B cell (primary cell): Measurements from ENCODE around the gene GATAD2A. TPM values are rescaled to one million over a fixed set of nuclear protein-coding genes. Genes with fewer than 3 reads are reported as not detected.
"Not testable (repeated sequence)": the region's sequence is repeated elsewhere in the genome, so short reads cannot be mapped to it uniquely, and the experiment has no call there.

Experiments used
- ATAC-seq: fragments of 200-7000 bp; cut with Tn5 transposase; one replicate; pipeline ENCODE4 v1.10.0; 2021; ENCODE audit warnings: low read depth, mild to moderate bottlenecking, moderate number of reproducible peaks, moderate library complexity
- CTCF ChIA-PET: fragments of 350-600 bp; sonication (Branson Sonifier 250); formaldehyde crosslinking; loops from one replicate; lab custom pipeline; 2021; ENCODE audit warnings: antibody characterized with exemption, inconsistent platforms; lab: Charles Lee
- POLR2A ChIA-PET: fragments of 350-600 bp; sonication (Branson Sonifier 250); formaldehyde crosslinking; loops from one replicate; lab custom pipeline; 2021; ENCODE audit warnings: antibody characterized with exemption; lab: Charles Lee
- DNase-seq: peaks from one replicate; pipeline ENCODE4 v3.0.0; 2013
- H2AFZ ChIP-seq: 2 replicates; pipeline ENCODE4 v1.6.1; 2012; ENCODE audit warnings: mild to moderate bottlenecking, low read depth, low read length; ENCODE audit not compliant: insufficient read depth, poor library complexity, severe bottlenecking
- H3K27ac ChIP-seq, 2 donors: 1 replicate in 1 of 2; 2 replicates in 1 of 2; pipeline ENCODE4 v1.5.1; 2012 to 2013; ENCODE audit warnings: low read length in 2 of 2, mild to moderate bottlenecking in 2 of 2, moderate library complexity in 1 of 2
- H3K27me3 ChIP-seq, 4 experiments: fragments of 200-600 bp in 1 of 4; sonication (generic) in 1 of 4; replicated peaks in 1 of 4; 1 replicate in 2 of 4; 2 replicates in 2 of 4; pipeline versions ENCODE4 v1.6.1 to v1.7.0; 2013 to 2016; ENCODE audit warnings: low read length in 3 of 4, mild to moderate bottlenecking in 2 of 4, mixed read lengths in 1 of 4, moderate library complexity in 1 of 4; ENCODE audit not compliant: insufficient read depth in 4 of 4, control insufficient read depth in 3 of 4; ENCODE audit errors: control extremely low read depth in 1 of 4
- H3K36me3 ChIP-seq, 2 experiments: replicated peaks in 1 of 2; 1 replicate in 1 of 2; 2 replicates in 1 of 2; pipeline versions ENCODE4 v1.6.1 to v1.7.1; 2013; ENCODE audit warnings: low read length in 1 of 2; ENCODE audit not compliant: insufficient read depth in 2 of 2, control insufficient read depth in 1 of 2; ENCODE audit errors: control extremely low read depth in 1 of 2, extremely low read depth in 1 of 2
- H3K4me1 ChIP-seq, 2 donors: fragments of 200-600 bp in 1 of 2; sonication (generic) in 1 of 2; 1 replicate in 1 of 2; 2 replicates in 1 of 2; pipeline versions ENCODE4 v1.5.1 to v1.6.1; 2013 to 2017; ENCODE audit warnings: low read length in 2 of 2; ENCODE audit not compliant: control insufficient read depth in 2 of 2, insufficient read depth in 2 of 2
- H3K4me2 ChIP-seq: replicated peaks from 2 replicates; pipeline ENCODE3; 2012; ENCODE audit warnings: mild to moderate bottlenecking, low read depth, low read length; ENCODE audit not compliant: poor library complexity, severe bottlenecking
- H3K4me3 ChIP-seq, 5 experiments: fragments of 200-600 bp in 1 of 5; sonication (generic) in 1 of 5; 1 replicate in 3 of 5; 2 replicates in 2 of 5; pipeline versions ENCODE4 v1.5.1 to v1.7.0; 2011 to 2016; ENCODE audit warnings: low read length in 4 of 5, mild to moderate bottlenecking in 4 of 5, low read depth in 2 of 5, control low read depth in 1 of 5, moderate library complexity in 1 of 5; ENCODE audit not compliant: insufficient read depth in 1 of 5; ENCODE audit errors: control extremely low read depth in 1 of 5, extremely low read depth in 1 of 5
- H3K79me2 ChIP-seq: fragments of 200-600 bp; sonication (generic); one replicate; pipeline ENCODE4 v1.6.0; 2016; ENCODE audit warnings: low read length; ENCODE audit not compliant: control insufficient read depth, insufficient read depth
- H3K9ac ChIP-seq: fragments of 200-600 bp; sonication (generic); 2 replicates; pipeline ENCODE4 v1.6.1; 2017; ENCODE audit warnings: mild to moderate bottlenecking, low read length, moderate library complexity
- H3K9me3 ChIP-seq, 3 donors: one replicate each; pipeline versions ENCODE4 v1.6.1 to v1.7.1; 2013; ENCODE audit warnings: low read length in 2 of 3; ENCODE audit not compliant: control insufficient read depth in 2 of 3, insufficient read depth in 1 of 3; ENCODE audit errors: control extremely low read depth in 1 of 3
- H4K20me1 ChIP-seq: 2 replicates; pipeline ENCODE4 v1.6.0; 2012; ENCODE audit warnings: mild to moderate bottlenecking, low read length; ENCODE audit not compliant: insufficient read depth, control insufficient read depth, poor library complexity, severe bottlenecking
- H3K27ac Mint-ChIP-seq: one replicate; pipeline ENCODE4 v1.8.0; 2021; ENCODE audit warnings: mixed read lengths
- H3K27me3 Mint-ChIP-seq: one replicate; pipeline ENCODE4 v1.8.0; 2021; ENCODE audit warnings: mixed read lengths
- H3K4me1 Mint-ChIP-seq: one replicate; pipeline ENCODE4 v1.8.0; 2021; ENCODE audit warnings: mixed read lengths
- H3K4me3 Mint-ChIP-seq: one replicate; pipeline ENCODE4 v1.8.0; 2021; ENCODE audit warnings: mixed read lengths
- H3K9me3 Mint-ChIP-seq: one replicate; pipeline ENCODE4 v1.8.0; 2022; ENCODE audit warnings: mixed read lengths; ENCODE audit not compliant: insufficient read depth
- EZH2 ChIP-seq: IDR thresholded peaks from 2 replicates; pipeline ENCODE4 v1.6.1; 2012; ENCODE audit warnings: borderline replicate concordance, low read depth, mild to moderate bottlenecking, moderate library complexity, low read length; ENCODE audit not compliant: insufficient read depth, poor library complexity, severe bottlenecking
- WGBS: methylation state at CpG from one replicate; pipeline ENCODE4 v1.1.5; 2013; ENCODE audit warnings: missing lambda C conversion rate; ENCODE audit not compliant: insufficient coverage; 5-methylcytosine and 5-hydroxymethylcytosine counted together
- intact Hi-C: fragments of 100-400 bp; cut with micrococcal nuclease; formaldehyde crosslinking; loops from one replicate; pipeline ENCODE4 v1.10.0; 2022
- polyA plus RNA-seq: library from polyadenylated mRNA; depleted of rRNA; stranded (reverse); fragments of >200 nt; gene quantifications from 2 replicates; pipeline ENCODE4 v1.2.3, GENCODE V29; 2012
- total RNA-seq, 2 donors: library from RNA; stranded (reverse); fragments of 120-200 nt in 1 of 2; gene quantifications; 1 replicate in 1 of 2; 2 replicates in 1 of 2; pipeline versions ENCODE4 v1.2.3 to v1.2.4, GENCODE V29; 2013 to 2022
- TF ChIP-seq, protein P1 (sequence below): fragments of 200-600 bp; IDR thresholded peaks from one replicate; pipeline ENCODE4 v1.8.0; 2022; ENCODE audit warnings: antibody characterized with exemption, mild to moderate bottlenecking

GATAD2A gene
- total and polyA plus RNA-seq, 2 donors (not counting 1 experiment from before 2014, with no cell fraction given): 28.8 to 76.3 TPM

DNA sequence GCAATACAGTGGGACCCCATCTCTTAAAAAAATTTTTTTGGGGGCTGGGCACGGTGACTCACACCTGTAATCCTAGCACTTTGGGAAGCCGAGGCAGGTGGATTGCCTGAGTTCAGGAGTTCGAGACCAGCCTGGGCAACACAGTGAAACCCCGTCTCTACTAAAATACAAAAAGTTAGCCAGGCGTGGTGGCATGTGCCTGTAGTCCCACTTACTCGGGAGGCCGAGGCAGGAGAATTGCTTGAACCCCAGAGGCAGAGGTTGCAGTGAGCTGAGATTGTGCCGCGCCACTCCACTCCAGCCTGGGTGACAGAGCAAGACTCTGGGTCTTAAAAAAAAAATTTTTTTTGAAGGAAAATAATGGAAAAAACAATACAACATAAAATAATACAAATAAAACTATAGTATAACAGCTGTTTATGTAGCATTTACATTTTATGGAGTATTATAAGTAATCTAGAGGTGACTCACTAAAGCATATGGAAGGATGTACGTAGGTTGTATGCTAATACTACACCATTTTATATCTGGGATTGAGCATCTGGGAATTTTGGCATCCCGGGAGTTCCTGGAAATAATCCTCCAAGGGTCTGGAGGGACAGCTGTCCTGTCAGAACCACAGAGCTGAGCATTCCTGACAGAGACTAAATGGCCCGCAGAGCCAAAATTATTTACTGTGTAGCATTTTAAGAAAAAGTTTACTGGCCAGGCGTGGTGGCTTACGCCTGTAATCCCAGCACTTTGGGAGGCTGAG is 49.9 kb downstream of the GATAD2A start:
- CTCF ChIA-PET: not testable (repeated sequence)

DNA sequence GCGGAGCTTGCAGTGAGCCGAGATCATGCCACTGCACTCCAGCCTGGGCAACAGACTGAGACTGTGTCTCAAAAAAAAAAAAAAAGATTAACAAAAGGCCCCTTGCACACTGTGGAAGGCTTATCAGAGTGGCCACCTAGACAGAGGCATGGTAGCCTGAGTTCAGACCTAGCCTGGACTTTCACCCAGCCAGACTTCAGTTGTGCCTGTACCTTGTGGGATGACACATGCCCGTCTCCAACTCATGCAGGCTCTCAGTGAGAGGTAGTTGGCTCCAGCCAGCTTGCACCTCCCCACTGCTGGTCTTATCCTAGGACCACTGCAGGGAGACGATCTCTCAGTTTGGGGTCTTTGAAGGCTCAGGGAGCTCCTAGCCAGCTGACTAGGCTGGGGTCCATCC is 52.2 kb downstream of the GATAD2A start:
- intact Hi-C loops: loop anchor here (2.0 kb wide), 1 partner anchor 13 kb away; no protein-coding TSS in a partner anchor
- WGBS: 100% methylated on average over 3 of the region's 4 CpGs

More for the DNA sequence above, 49.9 kb downstream of the GATAD2A start:
- H3K36me3 ChIP-seq, H3K9me3 Mint-ChIP-seq, H3K27ac ChIP-seq, intact Hi-C loops, H2AFZ ChIP-seq, DNase-seq, H3K27me3 ChIP-seq, H3K4me3 Mint-ChIP-seq, H3K27me3 Mint-ChIP-seq, H3K4me3 ChIP-seq, ATAC-seq, H3K4me2 ChIP-seq, H3K9ac ChIP-seq, H3K27ac Mint-ChIP-seq, H3K9me3 ChIP-seq: not testable (repeated sequence)
- WGBS: 94% methylated on average over 9 of the region's 14 CpGs
- POLR2A ChIA-PET: interaction anchor here (0.7 kb wide), 1 partner anchor 11 kb away, joined by 8 read pairs; no protein-coding TSS in a partner anchor
- Histone ChIP-seq H3K79me2 (peaks cover 95% of the 10 kb centered on the region), H4K20me1 (peaks cover 49% of the 10 kb centered on the region), H3K4me1 (peaks cover 32 to 41% of the 10 kb centered on the region in 2 donors)
- peaks cover 54% of the 10 kb centered on the region for H3K4me1 Mint-ChIP-seq

More for the DNA sequence above, 52.2 kb downstream of the GATAD2A start:
- H3K4me1 ChIP-seq: peaks cover 51 to 58% of the 10 kb centered on the region in 2 donors
- Mint-ChIP-seq H3K27ac (peak overlapping the region; percentile 91), H3K9me3 (no peaks in the 10 kb centered on the region), H3K4me3 (no peak overlapping the region), H3K4me1 (peaks cover 61% of the 10 kb centered on the region), H3K27me3 (no peaks in the 10 kb centered on the region)
- H3K36me3 ChIP-seq: peaks cover 0 to 6% of the 10 kb centered on the region in 2 experiments
- no peak overlapping the region for H2AFZ ChIP-seq
- H3K27ac ChIP-seq: peak overlapping the region; percentile 74 to 81
- ChIA-PET CTCF (interaction anchor here (0.7 to 0.9 kb wide), 2 partner anchors 10 to 1543 kb away, joined by 3 read pairs; no protein-coding TSS in a partner anchor), POLR2A (interaction anchor here (0.6 kb wide), 2 partner anchors 49 to 186 kb away, joined by 4 to 5 read pairs; no protein-coding TSS in a partner anchor)
- TF ChIP-seq EZH2: no peak
- TF ChIP-seq, protein P1, sequence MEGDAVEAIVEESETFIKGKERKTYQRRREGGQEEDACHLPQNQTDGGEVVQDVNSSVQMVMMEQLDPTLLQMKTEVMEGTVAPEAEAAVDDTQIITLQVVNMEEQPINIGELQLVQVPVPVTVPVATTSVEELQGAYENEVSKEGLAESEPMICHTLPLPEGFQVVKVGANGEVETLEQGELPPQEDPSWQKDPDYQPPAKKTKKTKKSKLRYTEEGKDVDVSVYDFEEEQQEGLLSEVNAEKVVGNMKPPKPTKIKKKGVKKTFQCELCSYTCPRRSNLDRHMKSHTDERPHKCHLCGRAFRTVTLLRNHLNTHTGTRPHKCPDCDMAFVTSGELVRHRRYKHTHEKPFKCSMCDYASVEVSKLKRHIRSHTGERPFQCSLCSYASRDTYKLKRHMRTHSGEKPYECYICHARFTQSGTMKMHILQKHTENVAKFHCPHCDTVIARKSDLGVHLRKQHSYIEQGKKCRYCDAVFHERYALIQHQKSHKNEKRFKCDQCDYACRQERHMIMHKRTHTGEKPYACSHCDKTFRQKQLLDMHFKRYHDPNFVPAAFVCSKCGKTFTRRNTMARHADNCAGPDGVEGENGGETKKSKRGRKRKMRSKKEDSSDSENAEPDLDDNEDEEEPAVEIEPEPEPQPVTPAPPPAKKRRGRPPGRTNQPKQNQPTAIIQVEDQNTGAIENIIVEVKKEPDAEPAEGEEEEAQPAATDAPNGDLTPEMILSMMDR: no peak
- peaks cover 51% of the 10 kb centered on the region for H4K20me1 ChIP-seq
- no peak overlapping the region for H3K9ac ChIP-seq
- H3K79me2 ChIP-seq: peaks cover 95% of the 10 kb centered on the region
- peak overlapping the region; percentile 76 for H3K4me2 ChIP-seq
- DNase-seq: no peak
- no peak for ATAC-seq
- no peak overlapping the region for H3K4me3 ChIP-seq
- no peaks in the 10 kb centered on the region for H3K9me3 ChIP-seq
- no peaks in the 10 kb centered on the region for H3K27me3 ChIP-seq
